SK-N-SH treated with all-trans-retinoic acid at 6 μM for 48 hours (cell line): ENCODE results near the gene HIVEP3.

Experiments
- GLIS3 ChIP-seq: fragments of 250-450 bp; sonication (Bioruptor Pico); IDR thresholded peaks from 2 replicates; pipeline ENCODE4 v1.5.0; 2020; ENCODE audit warnings: mild to moderate bottlenecking, moderate library complexity
- TOX ChIP-seq: fragments of 250-450 bp; sonication (Bioruptor Pico); IDR thresholded peaks from 2 replicates; pipeline ENCODE4 v1.8.0; 2021; ENCODE audit warnings: mild to moderate bottlenecking, moderate library complexity, borderline replicate concordance
- TF ChIP-seq, protein P1 (sequence below): fragments of 250-450 bp; sonication (Bioruptor Pico); IDR thresholded peaks from 2 replicates; pipeline ENCODE4 v1.5.1; 2021; ENCODE audit warnings: mild to moderate bottlenecking, moderate library complexity

DNA sequence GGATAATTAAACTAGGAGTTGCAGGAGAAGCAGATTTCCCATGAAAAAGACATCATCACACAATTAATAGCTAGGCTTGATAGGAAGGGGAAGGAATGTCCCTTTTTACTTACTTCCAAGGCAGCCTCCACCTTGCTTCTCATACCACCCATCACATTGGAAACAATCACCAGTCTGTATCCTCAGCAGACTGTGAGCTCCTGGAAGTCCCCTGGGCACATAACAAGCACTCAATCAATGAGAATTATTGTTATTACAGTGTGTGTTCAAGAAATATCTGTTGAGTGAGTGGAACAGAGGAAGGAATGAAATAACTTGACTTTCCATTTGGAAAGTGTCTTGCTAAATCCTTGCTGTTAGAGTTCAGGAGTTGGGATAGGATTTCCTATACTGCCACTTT is 36.2 kb downstream of the HIVEP3 start:
- TF ChIP-seq GLIS3 (CRISPR knock-in tag), result no peak
- no peak for TF ChIP-seq TOX (CRISPR knock-in tag)
- TF ChIP-seq, protein P1, sequence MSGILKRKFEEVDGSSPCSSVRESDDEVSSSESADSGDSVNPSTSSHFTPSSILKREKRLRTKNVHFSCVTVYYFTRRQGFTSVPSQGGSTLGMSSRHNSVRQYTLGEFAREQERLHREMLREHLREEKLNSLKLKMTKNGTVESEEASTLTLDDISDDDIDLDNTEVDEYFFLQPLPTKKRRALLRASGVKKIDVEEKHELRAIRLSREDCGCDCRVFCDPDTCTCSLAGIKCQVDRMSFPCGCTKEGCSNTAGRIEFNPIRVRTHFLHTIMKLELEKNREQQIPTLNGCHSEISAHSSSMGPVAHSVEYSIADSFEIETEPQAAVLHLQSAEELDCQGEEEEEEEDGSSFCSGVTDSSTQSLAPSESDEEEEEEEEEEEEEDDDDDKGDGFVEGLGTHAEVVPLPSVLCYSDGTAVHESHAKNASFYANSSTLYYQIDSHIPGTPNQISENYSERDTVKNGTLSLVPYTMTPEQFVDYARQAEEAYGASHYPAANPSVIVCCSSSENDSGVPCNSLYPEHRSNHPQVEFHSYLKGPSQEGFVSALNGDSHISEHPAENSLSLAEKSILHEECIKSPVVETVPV, result no peak
